HepG2 (cell line): ENCODE data around the gene KCNMA1. TPM values are rescaled to one million over a fixed set of nuclear protein-coding genes. Genes with fewer than 3 reads are reported as not detected.
A peak's percentile ranks its signal among the peaks of the same experiment; 100 is the strongest.

ENCODE experiments used
- ATAC-seq: fragments of 200-7000 bp; cut with Tn5 transposase; 3 replicates; pipeline ENCODE4 v1.9.1; 2020; ENCODE audit warnings: mild to moderate bottlenecking, moderate library complexity
- BruUV-seq: library from RNA; stranded (reverse); fragments of 400-500 nt; replicated peaks from 2 replicates; lab custom pipeline; 2021; lab: Mats Ljungman, UMichigan
- CTCF ChIA-PET: fragments of 300-600 bp; formaldehyde crosslinking; extraction: SDS; loops from one replicate; lab custom pipeline; 2021; ENCODE audit warnings: low total read pairs, inconsistent platforms, low intra/inter-chr PET ratio; lab: Yijun Ruan, JAX
- POLR2A ChIA-PET: fragments of 350-600 bp; sonication (Branson Sonifier 250); formaldehyde crosslinking; loops from one replicate; lab custom pipeline; 2020; ENCODE audit warnings: antibody characterized with exemption, inconsistent platforms; lab: Yijun Ruan, JAX
- DNase-seq: peaks from one replicate; pipeline ENCODE4 v3.0.0-alpha.2; 2015; ENCODE audit warnings: low spot score
- FAIRE-seq: peaks from 3 replicates; lab custom pipeline; 2011; peaks lifted over from hg19 to GRCh38; lab: Jason Lieb, UNC
- H2AFZ ChIP-seq: one replicate; pipeline ENCODE4 v1.6.1; 2011; ENCODE audit warnings: low read length, inconsistent platforms
- H3K27ac ChIP-seq: fragments of 300-600 bp; 3 replicates; pipeline ENCODE4 v1.8.0; 2011; ENCODE audit warnings: mixed run types, mild to moderate bottlenecking, mixed read lengths, low read length, inconsistent platforms; ENCODE audit not compliant: insufficient read depth; ENCODE audit errors: extremely low read length
- H3K27me3 ChIP-seq, 2 experiments: fragments of 200-600 bp in 1 of 2; 2 replicates in 1 of 2; 3 replicates in 1 of 2; pipeline versions ENCODE4 v1.6.0 to v1.8.0; 2011; ENCODE audit warnings: low read length in 2 of 2, mild to moderate bottlenecking in 2 of 2, moderate library complexity in 2 of 2, inconsistent platforms in 1 of 2; ENCODE audit not compliant: insufficient read depth in 2 of 2, control insufficient read depth in 1 of 2
- H3K36me3 ChIP-seq, 2 experiments: fragments of 200-600 bp in 1 of 2; replicated peaks in 1 of 2; 2 replicates in 1 of 2; 3 replicates in 1 of 2; pipeline versions ENCODE4 v1.5.1 to v1.8.0; 2011; ENCODE audit warnings: low read length in 2 of 2, inconsistent platforms in 1 of 2; ENCODE audit not compliant: insufficient read depth in 2 of 2, control insufficient read depth in 1 of 2
- H3K4me1 ChIP-seq: 2 replicates; pipeline ENCODE4 v1.5.1; 2012; ENCODE audit warnings: low read length, inconsistent platforms; ENCODE audit not compliant: insufficient read depth
- H3K4me2 ChIP-seq: 2 replicates; pipeline ENCODE4 v1.6.0; 2011; ENCODE audit warnings: low read depth, low read length, inconsistent platforms
- H3K4me3 ChIP-seq, 3 experiments: fragments of 200-600 bp in 1 of 3; sonication (generic), shearing (Covaris generic) in 1 of 3; replicated peaks in 1 of 3; 2 replicates each; pipeline ENCODE4 v1.5.1; 2011 to 2016; ENCODE audit warnings: low read length in 3 of 3, inconsistent platforms in 2 of 3, low read depth in 2 of 3, mild to moderate bottlenecking in 2 of 3, control low read depth in 1 of 3, mixed read lengths in 1 of 3; ENCODE audit not compliant: insufficient read depth in 1 of 3
- H3K79me2 ChIP-seq: one replicate; pipeline ENCODE4 v1.6.1; 2011; ENCODE audit warnings: low read length, inconsistent platforms; ENCODE audit not compliant: insufficient read depth
- H3K9ac ChIP-seq: 2 replicates; pipeline ENCODE4 v1.6.0; 2011; ENCODE audit warnings: mild to moderate bottlenecking, low read depth, low read length, inconsistent platforms; ENCODE audit not compliant: insufficient read depth
- H3K9me3 ChIP-seq: 2 replicates; pipeline ENCODE4 v1.5.1; 2012; ENCODE audit warnings: mild to moderate bottlenecking, low read length
- H4K20me1 ChIP-seq: 2 replicates; pipeline ENCODE4 v1.6.0; 2011; ENCODE audit warnings: inconsistent platforms, mild to moderate bottlenecking, low read length, moderate library complexity; ENCODE audit not compliant: insufficient read depth
- DBP ChIP-seq: sonication (generic); formaldehyde crosslinking; IDR thresholded peaks from 2 replicates; pipeline ENCODE4 v1.4.0; 2020; ENCODE audit warnings: missing genetic modification reagents; ENCODE audit errors: not compliant biosample characterization
- ELF3 ChIP-seq: IDR thresholded peaks from 2 replicates; pipeline ENCODE4 v1.6.1; 2016; ENCODE audit warnings: missing genetic modification reagents, missing compliant biosample characterization
- PRDM4 ChIP-seq: sonication (generic); formaldehyde crosslinking; IDR thresholded peaks from 2 replicates; pipeline ENCODE4 v1.9.0; 2021; ENCODE audit warnings: missing genetic modification reagents, borderline replicate concordance
- TCF7 ChIP-seq: sonication (generic); IDR thresholded peaks from 2 replicates; pipeline ENCODE4 v1.6.1; 2016; ENCODE audit warnings: antibody characterized with exemption, low read depth
- ZNF12 ChIP-seq: sonication (generic); formaldehyde crosslinking; IDR thresholded peaks from 2 replicates; pipeline ENCODE4 v1.5.0; 2020; ENCODE audit warnings: missing genetic modification reagents
- ZNF276 ChIP-seq: sonication (generic); formaldehyde crosslinking; IDR thresholded peaks from 2 replicates; pipeline ENCODE4 v1.4.0; 2020; ENCODE audit warnings: mild to moderate bottlenecking, low read depth, missing genetic modification reagents
- ZNF280B ChIP-seq: sonication (generic); formaldehyde crosslinking; IDR thresholded peaks from 2 replicates; pipeline ENCODE4 v1.5.0; 2020; ENCODE audit warnings: missing genetic modification reagents, mild to moderate bottlenecking, borderline replicate concordance
- ZNF597 ChIP-seq: sonication (generic); formaldehyde crosslinking; IDR thresholded peaks from 2 replicates; pipeline ENCODE4 v1.5.0; 2020; ENCODE audit warnings: missing genetic modification reagents
- ZNF790 ChIP-seq: sonication (generic); formaldehyde crosslinking; IDR thresholded peaks from 2 replicates; pipeline ENCODE4 v1.8.0; 2022; ENCODE audit warnings: missing genetic modification reagents, mild to moderate bottlenecking, borderline replicate concordance
- WGBS: methylation state at CpG from one replicate; pipeline ENCODE4 v1.1.6; 2017; ENCODE audit warnings: low lambda C conversion rate; 5-methylcytosine and 5-hydroxymethylcytosine counted together
- in situ Hi-C: cut with HindIII; loops from 2 replicates; pipeline ENCODE4 v1.10.0; 2017; ENCODE audit warnings: low pct_unique_long_range_greater_than_20kb; ENCODE audit not compliant: extremely low pct_ligation_motif_present
- intact Hi-C: fragments of 100-400 bp; cut with micrococcal nuclease; formaldehyde crosslinking; loops from one replicate; pipeline ENCODE4 v1.10.0; 2022; ENCODE audit not compliant: unreplicated experiment
- polyA plus RNA-seq, 8 experiments: library from polyadenylated mRNA; depleted of rRNA in 3 of 8; stranded (reverse) in 7 of 8; unstranded in 1 of 8; fragments of >200 nt; fragmentation: Illumina TruSeq in 4 of 8; extraction: Trizol in 4 of 8; gene quantifications; 2 replicates each; pipeline versions ENCODE4 v1.2.1 to v1.2.3, GENCODE V29; 2011 to 2016; ENCODE audit warnings: low read depth in 4 of 8, missing spikeins in 1 of 8, mixed read lengths in 1 of 8; ENCODE audit not compliant: insufficient read depth in 1 of 8
- total RNA-seq, 5 experiments: library from RNA; depleted of rRNA; stranded (reverse); fragments of >200 nt; fragmentation: Illumina TruSeq; extraction: Trizol; gene quantifications; 2 replicates each; pipeline ENCODE4 v1.2.3, GENCODE V29; 2016; ENCODE audit warnings: low read depth in 1 of 5

Gene KCNMA1
- total and polyA plus RNA-seq, 2 of the 13 experiments (the other 11 are each of a cell fraction or from before 2014, with no cell fraction given) = 0.02 TPM; not detected in 1

GRCh38 chr10:77321838-77322237, 315.8 kb downstream of the KCNMA1 start:
- ATAC-seq (no peak), FAIRE-seq (no peak), DNase-seq (no peak)
- no peaks in the 10 kb centered on the region for H3K36me3 ChIP-seq
- WGBS = 12% methylated on average over 3 of the region's 3 CpGs
- no peaks in the 10 kb centered on the region for H3K27me3 ChIP-seq
- H3K4me1 ChIP-seq = no peaks in the 10 kb centered on the region
- BruUV-seq = no TSS peak
- no peak overlapping the region for H3K4me3 ChIP-seq
- H3K79me2 ChIP-seq = no peaks in the 10 kb centered on the region
- in situ Hi-C loops (no loop called here), intact Hi-C loops (no loop called here)
- H3K4me2 ChIP-seq = no peak overlapping the region
- no peak overlapping the region for H2AFZ ChIP-seq
- no peak overlapping the region for H3K9ac ChIP-seq
- H4K20me1 ChIP-seq = no peaks in the 10 kb centered on the region
- H3K9me3 ChIP-seq = no peaks in the 10 kb centered on the region
- CTCF ChIA-PET = no interaction called here
- no peak for TF ChIP-seq PRDM4 (CRISPR knock-in tag)
- TF ChIP-seq ZNF12 = peak; percentile 33; the same call in 1 of the 2 replicates
- no peak for TF ChIP-seq ZNF597 (CRISPR knock-in tag)
- no peak overlapping the region for H3K27ac ChIP-seq
- POLR2A ChIA-PET = no interaction called here

GRCh38 chr10:77320971-77321471, 316.6 kb downstream of the KCNMA1 start:
- intact Hi-C loops (no loop called here), in situ Hi-C loops (no loop called here)
- no peaks in the 10 kb centered on the region for H3K27me3 ChIP-seq
- no peak for TF ChIP-seq ELF3 (CRISPR knock-in tag)
- TF ChIP-seq ZNF276 (CRISPR knock-in tag) = no peak
- TF ChIP-seq TCF7 = no peak
- TF ChIP-seq DBP (CRISPR knock-in tag) = no peak
- no peak for TF ChIP-seq ZNF280B (CRISPR knock-in tag)
- TF ChIP-seq ZNF790 (CRISPR knock-in tag) = no peak
- no peaks in the 10 kb centered on the region for H3K79me2 ChIP-seq
- H3K4me1 ChIP-seq = no peaks in the 10 kb centered on the region
- 0% methylated on average over 2 of the region's 2 CpGs for WGBS
- BruUV-seq = no TSS peak
- no peaks in the 10 kb centered on the region for H3K9me3 ChIP-seq
- H3K36me3 ChIP-seq = no peaks in the 10 kb centered on the region
- no peaks in the 10 kb centered on the region for H4K20me1 ChIP-seq
- no peak overlapping the region for H3K9ac ChIP-seq
- CTCF ChIA-PET = no interaction called here
- DNase-seq = no peak
- FAIRE-seq = no peak
- H3K27ac ChIP-seq = no peak overlapping the region
- H3K4me2 ChIP-seq = no peak overlapping the region
- no peak for ATAC-seq
- H2AFZ ChIP-seq = no peak overlapping the region
- POLR2A ChIA-PET = no interaction called here
- H3K4me3 ChIP-seq = no peak overlapping the region
